ENCODE data around the gene MMS19.

DNA sequence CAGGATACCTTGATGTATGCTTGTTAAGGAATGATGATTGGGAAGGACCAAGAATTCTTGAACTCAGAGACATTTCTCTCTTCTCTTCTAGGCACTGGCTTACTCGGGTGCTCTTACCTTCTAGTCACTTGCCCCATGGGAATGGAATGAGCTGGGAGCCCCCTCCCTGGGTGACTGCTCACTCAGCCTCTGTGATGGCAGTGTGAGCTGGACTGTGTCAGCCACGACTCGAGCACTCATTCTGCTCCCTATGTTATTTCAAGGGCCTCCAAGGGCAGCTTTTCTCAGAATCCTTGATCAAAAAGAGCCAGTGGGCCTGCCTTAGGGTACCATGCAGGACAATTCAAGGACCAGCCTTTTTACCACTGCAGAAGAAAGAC lies 41.5 kb downstream of the MMS19 start:
- TF ChIP-seq, protein P1, sequence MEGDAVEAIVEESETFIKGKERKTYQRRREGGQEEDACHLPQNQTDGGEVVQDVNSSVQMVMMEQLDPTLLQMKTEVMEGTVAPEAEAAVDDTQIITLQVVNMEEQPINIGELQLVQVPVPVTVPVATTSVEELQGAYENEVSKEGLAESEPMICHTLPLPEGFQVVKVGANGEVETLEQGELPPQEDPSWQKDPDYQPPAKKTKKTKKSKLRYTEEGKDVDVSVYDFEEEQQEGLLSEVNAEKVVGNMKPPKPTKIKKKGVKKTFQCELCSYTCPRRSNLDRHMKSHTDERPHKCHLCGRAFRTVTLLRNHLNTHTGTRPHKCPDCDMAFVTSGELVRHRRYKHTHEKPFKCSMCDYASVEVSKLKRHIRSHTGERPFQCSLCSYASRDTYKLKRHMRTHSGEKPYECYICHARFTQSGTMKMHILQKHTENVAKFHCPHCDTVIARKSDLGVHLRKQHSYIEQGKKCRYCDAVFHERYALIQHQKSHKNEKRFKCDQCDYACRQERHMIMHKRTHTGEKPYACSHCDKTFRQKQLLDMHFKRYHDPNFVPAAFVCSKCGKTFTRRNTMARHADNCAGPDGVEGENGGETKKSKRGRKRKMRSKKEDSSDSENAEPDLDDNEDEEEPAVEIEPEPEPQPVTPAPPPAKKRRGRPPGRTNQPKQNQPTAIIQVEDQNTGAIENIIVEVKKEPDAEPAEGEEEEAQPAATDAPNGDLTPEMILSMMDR (IDR thresholded peaks at IDR 0.05; ENCODE audit: low read depth, low read length, poor library complexity, severe bottlenecking) = no peak
- TF ChIP-seq EZH2phosphoT487 (IDR thresholded peaks at IDR 0.05; ENCODE audit: borderline replicate concordance, low read length) = no peak
